Left lung (tissue), 10 donors: ENCODE data around the gene TMEM82. TPM values are rescaled to one million over a fixed set of nuclear protein-coding genes. Genes with fewer than 3 reads are reported as not detected.

Source experiments
- ATAC-seq: fragments of 200-7000 bp; cut with Tn5 transposase; one replicate; pipeline ENCODE4 v1.9.1; 2020; ENCODE audit warnings: moderate library complexity
- DNase-seq, 4 donors: peaks; one replicate each; pipeline ENCODE4 v3.0.0-alpha.2; 2013 to 2020
- H3K27ac ChIP-seq, 2 donors: fragments of 200-600 bp; sonication (generic) in 1 of 2; one replicate each; pipeline versions ENCODE4 v1.5.0 to v1.8.0; 2020 to 2021
- H3K27me3 ChIP-seq, 2 donors: fragments of 200-600 bp; sonication (generic) in 1 of 2; one replicate each; pipeline versions ENCODE4 v1.5.0 to v1.8.0; 2020 to 2021
- H3K36me3 ChIP-seq, 2 donors: fragments of 200-600 bp; sonication (generic) in 1 of 2; one replicate each; pipeline versions ENCODE4 v1.5.0 to v1.8.0; 2020 to 2021
- H3K4me1 ChIP-seq, 2 donors: fragments of 200-600 bp; one replicate each; pipeline ENCODE4 v1.8.0; 2021
- H3K4me3 ChIP-seq, 2 donors: fragments of 200-600 bp; sonication (generic) in 1 of 2; one replicate each; pipeline versions ENCODE4 v1.5.0 to v1.8.0; 2020 to 2021; ENCODE audit warnings: mild to moderate bottlenecking in 1 of 2
- H3K9me3 ChIP-seq, 2 donors: fragments of 200-600 bp; sonication (generic) in 1 of 2; one replicate each; pipeline versions ENCODE4 v1.5.0 to v1.8.0; 2020 to 2021
- CTCF ChIP-seq, 2 donors: fragments of 200-600 bp; sonication (generic) in 1 of 2; IDR thresholded peaks; one replicate each; pipeline versions ENCODE4 v1.5.0 to v1.8.0; 2021; ENCODE audit warnings: antibody characterized with exemption in 2 of 2
- intact Hi-C, 2 donors: fragments of 100-400 bp; cut with DNase I; formaldehyde crosslinking; loops; one replicate each; pipeline versions ENCODE4 v1.11.2 to v1.14.2; 2022
- polyA plus RNA-seq, 6 donors: library from polyadenylated mRNA; unstranded; fragments of 120-200 nt; gene quantifications; one replicate each; pipeline ENCODE4 v1.2.1, GENCODE V29; 2013; ENCODE audit not compliant: insufficient read length in 6 of 6
- total RNA-seq, 2 donors: library from RNA; stranded (reverse); fragmentation: NEBNext Ultra II Directional; extraction: Animal tissue kit (Norgen Biotek cat#: 25700); gene quantifications; one replicate each; pipeline ENCODE4 v1.2.1, GENCODE V29; 2021
- donor health status: DM: no; HTN: yes; CAD: no.
- donor health status: DM: no; HTN: no; CAD: no.

The TMEM82 gene
- total and polyA plus RNA-seq, 8 donors: 0.14 to 0.15 TPM; not detected in 6

- no peak overlapping the region for H3K27ac ChIP-seq
- intact Hi-C loops: no loop called here
- no peaks in the 10 kb centered on the region for H3K4me1 ChIP-seq
- TF ChIP-seq CTCF (IDR thresholded peaks at IDR 0.05): no peak
- no peaks in the 10 kb centered on the region for H3K27me3 ChIP-seq
- H3K4me3 ChIP-seq: no peak overlapping the region
- H3K9me3 ChIP-seq: no peaks in the 10 kb centered on the region
- DNase-seq: no peak
- no peak for ATAC-seq
- peaks cover 0 to 100% of the 10 kb centered on the region in 2 donors for H3K36me3 ChIP-seq
Measured at GRCh38 chr1:15724949-15725880, 17.1 kb upstream of the TMEM82 start.

GRCh38 chr1:15726508-15726907, 15.8 kb upstream of the TMEM82 start:
- Histone ChIP-seq H3K9me3 (no peaks in the 10 kb centered on the region), H3K4me1 (no peaks in the 10 kb centered on the region), H3K4me3 (no peak overlapping the region), H3K27ac (no peak overlapping the region), H3K27me3 (no peaks in the 10 kb centered on the region), H3K36me3 (peaks cover 0 to 100% of the 10 kb centered on the region in 2 donors)
- TF ChIP-seq CTCF (IDR thresholded peaks at IDR 0.05): no peak
- ATAC-seq (no peak), DNase-seq (no peak)
- intact Hi-C loops: no loop called here

GRCh38 chr1:15727021-15727420, 15.3 kb upstream of the TMEM82 start:
- intact Hi-C loops: no loop called here
- Histone ChIP-seq H3K9me3 (no peaks in the 10 kb centered on the region), H3K4me3 (no peak overlapping the region), H3K27ac (no peak overlapping the region), H3K4me1 (no peaks in the 10 kb centered on the region), H3K27me3 (no peaks in the 10 kb centered on the region), H3K36me3 (peaks cover 0 to 100% of the 10 kb centered on the region in 2 donors)
- ATAC-seq (no peak), DNase-seq (no peak)
- TF ChIP-seq CTCF (IDR thresholded peaks at IDR 0.05): no peak

GRCh38 chr1:15727424-15727823, 14.9 kb upstream of the TMEM82 start:
- no peak overlapping the region for H3K27ac ChIP-seq
- ATAC-seq (no peak), DNase-seq (no peak)
- no peaks in the 10 kb centered on the region for H3K9me3 ChIP-seq
- H3K4me1 ChIP-seq: no peaks in the 10 kb centered on the region
- intact Hi-C loops: no loop called here
- no peaks in the 10 kb centered on the region for H3K27me3 ChIP-seq
- no peak for TF ChIP-seq CTCF (IDR thresholded peaks at IDR 0.05)
- H3K4me3 ChIP-seq: no peak overlapping the region
- H3K36me3 ChIP-seq: peaks cover 0 to 100% of the 10 kb centered on the region in 2 donors

GRCh38 chr1:15727866-15728534, 14.3 kb upstream of the TMEM82 start:
- TF ChIP-seq CTCF (IDR thresholded peaks at IDR 0.05): no peak
- Histone ChIP-seq H3K9me3 (no peaks in the 10 kb centered on the region), H3K27me3 (no peaks in the 10 kb centered on the region), H3K4me1 (no peaks in the 10 kb centered on the region), H3K4me3 (no peak overlapping the region), H3K27ac (no peak overlapping the region), H3K36me3 (peaks cover 0 to 100% of the 10 kb centered on the region in 2 donors)
- intact Hi-C loops: no loop called here
- no peak for ATAC-seq
- DNase-seq: no peak
